Body of pancreas (tissue), 4 donors: Measurements from ENCODE around the gene TNK1. TPM values are rescaled to one million over a fixed set of nuclear protein-coding genes. Genes with fewer than 3 reads are reported as not detected.

Source experiments
- ATAC-seq: fragments of 150-250 bp; one replicate; pipeline ENCODE4 v1.9.1; 2016
- DNase-seq, 4 donors: peaks; one replicate each; pipeline ENCODE4 v3.0.0-alpha.2; 2019
- H3K27ac ChIP-seq, 4 donors: fragments of 200-600 bp; sonication (generic); 1 replicate in 3 of 4; 2 replicates in 1 of 4; pipeline versions ENCODE4 v1.5.1 to v1.6.1; 2016 to 2019; ENCODE audit warnings: mild to moderate bottlenecking in 1 of 4, mixed read lengths in 1 of 4, moderate library complexity in 1 of 4
- H3K27me3 ChIP-seq, 2 donors: fragments of 200-600 bp; sonication (generic); one replicate each; pipeline ENCODE4 v1.6.0; 2016; ENCODE audit warnings: mild to moderate bottlenecking in 1 of 2
- H3K36me3 ChIP-seq, 2 donors: fragments of 200-600 bp; sonication (generic); replicated peaks in 1 of 2; 2 replicates each; pipeline ENCODE4 v1.5.1; 2016; ENCODE audit warnings: low read depth in 2 of 2; ENCODE audit not compliant: insufficient read depth in 1 of 2
- H3K4me1 ChIP-seq: fragments of 200-600 bp; sonication (generic); one replicate; pipeline ENCODE4 v1.6.0; 2016
- H3K4me3 ChIP-seq, 2 donors: fragments of 200-600 bp; sonication (generic); 1 replicate in 1 of 2; 2 replicates in 1 of 2; pipeline ENCODE4 v1.5.1; 2016 to 2019
- H3K9me3 ChIP-seq, 3 donors: fragments of 200-600 bp; sonication (generic); 1 replicate in 2 of 3; 2 replicates in 1 of 3; pipeline ENCODE4 v1.5.1; 2016
- CTCF ChIP-seq, 7 experiments: fragments of 450-650 bp in 4 of 7; fragments of 200-600 bp in 3 of 7; sonication (generic) in 3 of 7; IDR thresholded peaks; one replicate each; pipeline ENCODE4 v1.5.1; 2016 to 2019; ENCODE audit warnings: antibody characterized with exemption in 7 of 7
- POLR2A ChIP-seq, 3 donors: fragments of 450-650 bp; IDR thresholded peaks; one replicate each; pipeline ENCODE4 v1.6.1; 2016; ENCODE audit warnings: antibody characterized with exemption in 3 of 3, mild to moderate bottlenecking in 2 of 3
- WGBS, 2 donors: methylation state at CpG; one replicate each; pipeline ENCODE4 v1.1.5; 2017; 5-methylcytosine and 5-hydroxymethylcytosine counted together
- intact Hi-C: fragments of 100-400 bp; cut with DNase I; formaldehyde crosslinking; loops from one replicate; pipeline ENCODE4 v1.15.1; 2023
- total RNA-seq, 2 donors: library from RNA; depleted of rRNA; stranded (reverse); fragments of >200 nt; gene quantifications; one replicate each; pipeline ENCODE4 v1.1.0, GENCODE V29; 2016

The TNK1 gene
- total RNA-seq, 2 donors from 2014 or later, result 12.7 to 15.8 TPM

- Histone ChIP-seq H3K27ac (peak overlapping the region; percentile 80 to 94 (median 90)), H3K4me1 (peaks cover 48% of the 10 kb centered on the region), H3K9me3 (no peaks in the 10 kb centered on the region), H3K36me3 (no peaks in the 10 kb centered on the region), H3K27me3 (no peaks in the 10 kb centered on the region), H3K4me3 (peak overlapping the region; percentile 25 to 32)
- peak; percentile 9 for ATAC-seq
- 5 to 7% methylated on average over 8 to 46 of the region's 49 CpGs for WGBS, 2 donors
- intact Hi-C loops, result no loop called here
- TF ChIP-seq CTCF (IDR thresholded peaks at IDR 0.05) (peak in 2 of 7 experiments; percentile 3 to 27), POLR2A (IDR thresholded peaks at IDR 0.05) (peak in 2 of 3 donors; percentile 8 to 32)
- peak; percentile 56 to 62 (median 57) for DNase-seq
These were observed 55.0 kb downstream of the TNK1 start for GRCh38 chr17:7435676-7436555.

- WGBS, 2 donors, result 5 to 44% methylated on average over 4 to 92 of the region's 92 CpGs
- H3K4me1 ChIP-seq, result peaks cover 49% of the 10 kb centered on the region
- intact Hi-C loops, result no loop called here
These were observed 55.9 kb downstream of the TNK1 start for GRCh38 chr17:7436556-7437368.

GRCh38 chr17:7437369-7437863 lies 56.5 kb downstream of the TNK1 start:
- no peak for DNase-seq
- 25 to 72% methylated on average over 8 to 27 of the region's 31 CpGs for WGBS, 2 donors
- Histone ChIP-seq H3K27ac (peak overlapping the region; percentile 80 to 94 (median 90)), H3K4me3 (no peak overlapping the region), H3K27me3 (no peaks in the 10 kb centered on the region), H3K36me3 (no peaks in the 10 kb centered on the region), H3K9me3 (no peaks in the 10 kb centered on the region), H3K4me1 (peaks cover 49% of the 10 kb centered on the region)
- ATAC-seq, result no peak
- intact Hi-C loops, result no loop called here
- TF ChIP-seq CTCF (IDR thresholded peaks at IDR 0.05) (no peak), POLR2A (IDR thresholded peaks at IDR 0.05) (no peak)

More at GRCh38 chr17:7436556-7437368, 55.9 kb downstream of the TNK1 start:
- DNase-seq (peak; percentile 90 to 93 (median 91)), ATAC-seq (peak; percentile 75)
- Histone ChIP-seq H3K36me3 (no peaks in the 10 kb centered on the region), H3K9me3 (no peaks in the 10 kb centered on the region), H3K4me3 (no peak overlapping the region), H3K27me3 (no peaks in the 10 kb centered on the region), H3K27ac (peak overlapping the region; percentile 80 to 94 (median 90))
- TF ChIP-seq POLR2A (IDR thresholded peaks at IDR 0.05), result peak; percentile 72 to 90 (median 89)
- TF ChIP-seq CTCF (IDR thresholded peaks at IDR 0.05), result peak; percentile 82 to 99 (median 91)

- peak overlapping the region in 1 of 4 donors; percentile 94 for H3K27ac ChIP-seq
- no peaks in the 10 kb centered on the region for H3K36me3 ChIP-seq
- intact Hi-C loops, result no loop called here
- H3K4me3 ChIP-seq, result no peak overlapping the region
- peak; percentile 25 to 48 (median 34) for DNase-seq
- ATAC-seq, result no peak
- H3K9me3 ChIP-seq, result no peaks in the 10 kb centered on the region
- H3K27me3 ChIP-seq, result no peaks in the 10 kb centered on the region
- peaks cover 49% of the 10 kb centered on the region for H3K4me1 ChIP-seq
- TF ChIP-seq CTCF (IDR thresholded peaks at IDR 0.05), result no peak
- TF ChIP-seq POLR2A (IDR thresholded peaks at IDR 0.05), result no peak
- 50 to 87% methylated on average over 48 of the region's 48 CpGs for WGBS, 2 donors
These were observed 57.2 kb downstream of the TNK1 start for GRCh38 chr17:7437950-7438614.
